CD4-positive, alpha-beta T cell (primary cell): ENCODE data around the gene TBX1. TPM values are rescaled to one million over a fixed set of nuclear protein-coding genes. Genes with fewer than 3 reads are reported as not detected.

Experiments
- ATAC-seq: fragments of 200-7000 bp; cut with Tn5 transposase; one replicate; pipeline ENCODE4 v1.10.0; 2022; ENCODE audit warnings: mild to moderate bottlenecking; ENCODE audit not compliant: poor library complexity
- CTCF ChIA-PET: fragments of 350-600 bp; sonication (Branson Sonifier 250); formaldehyde crosslinking; loops from one replicate; lab custom pipeline; 2021; ENCODE audit warnings: antibody characterized with exemption, inconsistent platforms; lab: Charles Lee
- POLR2A ChIA-PET: fragments of 350-600 bp; sonication (Branson Sonifier 250); formaldehyde crosslinking; loops from one replicate; lab custom pipeline; 2021; ENCODE audit warnings: antibody characterized with exemption, inconsistent platforms; lab: Charles Lee
- DNase-seq, 14 experiments: peaks; one replicate each; pipeline ENCODE4 v3.0.0-alpha.2; 2013 to 2020; ENCODE audit warnings: mixed read lengths in 2 of 14
- H3K27ac ChIP-seq, 2 donors: one replicate each; pipeline versions ENCODE4 v1.5.1 to v1.7.0; 2013; ENCODE audit warnings: low read length in 2 of 2, low read depth in 1 of 2, mild to moderate bottlenecking in 1 of 2
- H3K27me3 ChIP-seq, 2 experiments: 1 replicate in 1 of 2; 2 replicates in 1 of 2; pipeline versions ENCODE4 v1.6.1 to v1.7.0; 2013; ENCODE audit warnings: low read length in 2 of 2, control low read depth in 1 of 2, mild to moderate bottlenecking in 1 of 2, moderate library complexity in 1 of 2; ENCODE audit not compliant: insufficient read depth in 2 of 2, control insufficient read depth in 1 of 2
- H3K36me3 ChIP-seq: one replicate; pipeline ENCODE4 v1.6.1; 2013; ENCODE audit warnings: low read length, control low read depth; ENCODE audit not compliant: insufficient read depth
- H3K4me1 ChIP-seq: one replicate; pipeline ENCODE4 v1.6.1; 2013; ENCODE audit warnings: low read length, control low read depth; ENCODE audit not compliant: insufficient read depth
- H3K4me3 ChIP-seq: one replicate; pipeline ENCODE4 v1.5.1; 2013; ENCODE audit warnings: mild to moderate bottlenecking, low read length, moderate library complexity
- H3K9me3 ChIP-seq, 2 experiments: 1 replicate in 1 of 2; 2 replicates in 1 of 2; pipeline versions ENCODE4 v1.6.1 to v1.7.0; 2013; ENCODE audit warnings: low read length in 2 of 2, mild to moderate bottlenecking in 2 of 2, control low read depth in 1 of 2, moderate library complexity in 1 of 2; ENCODE audit not compliant: control insufficient read depth in 1 of 2, insufficient read depth in 1 of 2
- H3K27ac Mint-ChIP-seq: one replicate; pipeline ENCODE4 v1.8.0; 2020; ENCODE audit warnings: mixed read lengths
- H3K27me3 Mint-ChIP-seq: one replicate; pipeline ENCODE4 v1.8.0; 2021; ENCODE audit warnings: mixed read lengths
- H3K36me3 Mint-ChIP-seq: one replicate; pipeline ENCODE4 v1.8.0; 2021; ENCODE audit warnings: low read depth, mixed read lengths
- H3K4me1 Mint-ChIP-seq: one replicate; pipeline ENCODE4 v1.8.0; 2021; ENCODE audit warnings: low read depth, mixed read lengths
- H3K4me3 Mint-ChIP-seq: one replicate; pipeline ENCODE4 v1.8.0; 2020; ENCODE audit warnings: mild to moderate bottlenecking, mixed read lengths
- H3K9me3 Mint-ChIP-seq: one replicate; pipeline ENCODE4 v1.8.0; 2020; ENCODE audit warnings: mixed read lengths
- intact Hi-C, 2 experiments: fragments of 100-400 bp; cut with DNase I in 1 of 2; cut with micrococcal nuclease in 1 of 2; formaldehyde crosslinking; loops; one replicate each; pipeline versions ENCODE4 v1.15.1 to v1.9.0; 2023 to 2025; cut with DNase I, micrococcal nuclease
- total RNA-seq, 174 experiments: library from RNA in 2 of 174; stranded (reverse) in 2 of 174; gene quantifications; one replicate each; pipeline ENCODE4 v1.2.3 and lab custom pipeline; 2021 to 2026
- TF ChIP-seq, protein P1 (sequence below): fragments of 200-600 bp; IDR thresholded peaks from one replicate; pipeline ENCODE4 v1.8.0; 2022; ENCODE audit warnings: antibody characterized with exemption, mild to moderate bottlenecking

The TBX1 gene
- total RNA-seq, 2 experiments from 2014 or later = not detected

DNA sequence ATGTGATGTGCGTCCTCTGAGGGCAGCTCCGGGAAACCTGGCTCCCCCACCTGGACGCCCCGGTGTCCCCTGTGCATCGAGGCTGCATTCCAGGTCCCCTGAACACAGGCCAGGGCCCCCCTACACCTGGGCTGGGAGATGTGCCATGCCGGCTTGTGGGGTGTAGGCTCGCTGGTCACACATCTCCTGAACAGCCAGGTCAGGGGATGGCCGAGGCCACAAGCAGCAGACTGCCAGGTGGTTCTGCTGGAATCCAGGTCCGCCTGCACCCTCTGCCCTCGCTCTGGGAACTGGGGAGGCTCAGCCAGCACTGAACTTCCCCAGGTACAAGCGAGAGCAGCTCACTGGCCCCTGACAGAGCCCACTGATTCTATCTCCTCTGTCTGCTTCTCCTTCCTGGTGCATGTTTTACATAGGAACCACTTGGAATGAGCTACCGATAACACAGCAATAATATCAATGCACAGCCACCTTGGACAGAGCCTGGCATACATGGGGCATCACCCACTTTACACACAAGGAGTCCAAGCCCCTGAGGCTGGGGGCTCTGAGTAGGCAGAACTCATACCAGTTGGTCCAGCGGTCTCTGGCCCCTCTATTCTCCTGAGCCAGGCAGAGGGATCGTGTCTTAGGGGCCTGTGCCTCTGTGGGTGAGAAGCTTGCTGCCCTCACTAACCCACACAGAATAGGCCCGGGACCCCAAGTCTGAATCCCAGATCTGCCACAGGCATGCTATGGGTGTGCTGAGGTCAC lies 46.8 kb downstream of the TBX1 start:
- peaks cover 8% of the 10 kb centered on the region for H3K36me3 Mint-ChIP-seq
- DNase-seq = no peak
- ChIA-PET CTCF (no interaction called here), POLR2A (no interaction called here)
- Histone ChIP-seq H3K4me3 (no peak overlapping the region), H3K27me3 (no peaks in the 10 kb centered on the region), H3K27ac (no peak overlapping the region), H3K36me3 (peaks cover 24% of the 10 kb centered on the region), H3K4me1 (peaks cover 15% of the 10 kb centered on the region), H3K9me3 (no peaks in the 10 kb centered on the region)
- intact Hi-C loops = no loop called here
- H3K9me3 Mint-ChIP-seq = no peaks in the 10 kb centered on the region
- no peaks in the 10 kb centered on the region for H3K27me3 Mint-ChIP-seq
- no peaks in the 10 kb centered on the region for H3K4me1 Mint-ChIP-seq
- H3K4me3 Mint-ChIP-seq = no peak overlapping the region
- no peak overlapping the region for H3K27ac Mint-ChIP-seq
- ATAC-seq = no peak
- TF ChIP-seq, protein P1, sequence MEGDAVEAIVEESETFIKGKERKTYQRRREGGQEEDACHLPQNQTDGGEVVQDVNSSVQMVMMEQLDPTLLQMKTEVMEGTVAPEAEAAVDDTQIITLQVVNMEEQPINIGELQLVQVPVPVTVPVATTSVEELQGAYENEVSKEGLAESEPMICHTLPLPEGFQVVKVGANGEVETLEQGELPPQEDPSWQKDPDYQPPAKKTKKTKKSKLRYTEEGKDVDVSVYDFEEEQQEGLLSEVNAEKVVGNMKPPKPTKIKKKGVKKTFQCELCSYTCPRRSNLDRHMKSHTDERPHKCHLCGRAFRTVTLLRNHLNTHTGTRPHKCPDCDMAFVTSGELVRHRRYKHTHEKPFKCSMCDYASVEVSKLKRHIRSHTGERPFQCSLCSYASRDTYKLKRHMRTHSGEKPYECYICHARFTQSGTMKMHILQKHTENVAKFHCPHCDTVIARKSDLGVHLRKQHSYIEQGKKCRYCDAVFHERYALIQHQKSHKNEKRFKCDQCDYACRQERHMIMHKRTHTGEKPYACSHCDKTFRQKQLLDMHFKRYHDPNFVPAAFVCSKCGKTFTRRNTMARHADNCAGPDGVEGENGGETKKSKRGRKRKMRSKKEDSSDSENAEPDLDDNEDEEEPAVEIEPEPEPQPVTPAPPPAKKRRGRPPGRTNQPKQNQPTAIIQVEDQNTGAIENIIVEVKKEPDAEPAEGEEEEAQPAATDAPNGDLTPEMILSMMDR = no peak

- Mint-ChIP-seq H3K27ac (no peak overlapping the region), H3K4me3 (no peak overlapping the region), H3K9me3 (no peaks in the 10 kb centered on the region), H3K4me1 (no peaks in the 10 kb centered on the region), H3K27me3 (no peaks in the 10 kb centered on the region), H3K36me3 (no peaks in the 10 kb centered on the region)
- Histone ChIP-seq H3K36me3 (peaks cover 25% of the 10 kb centered on the region), H3K27me3 (no peaks in the 10 kb centered on the region), H3K27ac (no peak overlapping the region), H3K4me3 (no peak overlapping the region), H3K9me3 (no peaks in the 10 kb centered on the region), H3K4me1 (peaks cover 15% of the 10 kb centered on the region)
- DNase-seq (no peak), ATAC-seq (no peak)
- TF ChIP-seq, protein P1 = no peak
- POLR2A ChIA-PET = no interaction called here
- intact Hi-C loops = no loop called here
- CTCF ChIA-PET = interaction anchor here (1.3 kb wide), 1 partner anchor 78 kb away, joined by 3 read pairs; no protein-coding TSS in a partner anchor
These were observed 47.6 kb downstream of the TBX1 start for GRCh38 chr22:19807914-19808872.

GRCh38 chr22:19808873-19809478 lies 48.4 kb downstream of the TBX1 start:
- Histone ChIP-seq H3K27me3 (no peaks in the 10 kb centered on the region), H3K9me3 (no peaks in the 10 kb centered on the region), H3K27ac (no peak overlapping the region), H3K4me1 (peaks cover 15% of the 10 kb centered on the region), H3K4me3 (no peak overlapping the region), H3K36me3 (peaks cover 25% of the 10 kb centered on the region)
- no peak overlapping the region for H3K27ac Mint-ChIP-seq
- H3K27me3 Mint-ChIP-seq = no peaks in the 10 kb centered on the region
- CTCF ChIA-PET = interaction anchor here (1.3 kb wide), 1 partner anchor 78 kb away, joined by 3 read pairs; no protein-coding TSS in a partner anchor
- POLR2A ChIA-PET = no interaction called here
- no peaks in the 10 kb centered on the region for H3K4me1 Mint-ChIP-seq
- H3K9me3 Mint-ChIP-seq = no peaks in the 10 kb centered on the region
- DNase-seq = no peak
- peaks cover 2% of the 10 kb centered on the region for H3K36me3 Mint-ChIP-seq
- intact Hi-C loops = no loop called here
- ATAC-seq = no peak
- H3K4me3 Mint-ChIP-seq = no peak overlapping the region
- TF ChIP-seq, protein P1 = no peak
